CD1c-positive myeloid dendritic cell (primary cell): ENCODE data around the gene RIMS4.

Source experiments
- DNase-seq: peaks from one replicate; pipeline ENCODE4 v3.0.0-alpha.2; 2016; ENCODE audit errors: extremely low spot score

Gene RIMS4

DNA sequence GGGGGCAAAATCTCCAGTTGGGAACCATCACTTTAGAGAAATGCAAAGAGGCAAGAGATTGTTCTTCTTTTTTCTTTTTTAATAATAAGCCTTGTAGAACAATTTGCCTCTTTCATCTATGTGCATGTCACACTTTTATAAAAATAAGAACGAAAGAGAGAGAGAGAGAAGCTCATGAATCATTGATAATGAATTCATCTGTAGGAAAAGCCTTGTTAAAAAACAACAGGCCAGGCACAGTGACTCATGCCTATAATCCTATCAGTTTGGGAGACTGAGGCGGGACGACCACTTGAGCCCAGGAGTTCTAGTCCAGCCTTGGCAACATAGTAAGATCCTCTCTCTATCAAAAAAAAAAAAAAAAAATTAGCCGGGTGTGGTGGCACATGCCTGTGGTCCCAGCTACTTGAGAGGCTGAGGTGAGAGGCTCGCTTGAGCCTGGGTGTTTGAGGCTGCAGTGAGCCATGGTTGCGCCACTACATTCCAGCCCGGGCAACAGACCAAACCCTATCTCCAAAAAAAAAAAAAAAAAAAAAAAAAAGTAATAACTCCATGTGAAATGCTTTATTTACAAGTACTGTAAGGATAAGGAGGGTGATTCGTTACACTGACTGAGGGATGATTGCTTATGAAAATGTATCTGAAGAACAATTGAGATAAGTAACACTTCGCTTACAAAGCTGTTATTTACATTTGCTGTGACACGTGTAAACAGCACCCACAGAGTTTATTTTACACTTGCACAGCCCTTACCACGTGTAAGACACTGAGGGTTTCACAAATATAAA lies 89.2 kb downstream of the RIMS4 start:
- DNase-seq = no peak

DNA sequence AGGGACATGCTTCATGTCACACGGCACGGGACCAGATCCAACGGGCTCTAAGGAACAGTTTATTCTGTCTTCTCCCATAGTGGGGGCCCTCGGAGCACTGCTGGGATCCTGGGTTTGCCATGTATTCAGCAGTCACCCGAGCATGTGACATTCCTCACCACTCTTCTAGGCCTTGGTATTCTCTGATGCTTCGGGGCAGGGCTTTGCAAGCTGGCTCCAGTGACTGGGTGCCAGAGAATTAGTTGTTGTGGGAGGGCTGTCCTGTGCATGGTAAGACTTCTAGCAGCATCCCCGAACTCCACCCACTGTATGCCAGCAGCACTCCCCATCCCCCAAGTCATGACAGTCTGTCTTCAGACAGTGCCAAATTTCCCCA lies 89.7 kb downstream of the RIMS4 start:
- DNase-seq = no peak

DNA sequence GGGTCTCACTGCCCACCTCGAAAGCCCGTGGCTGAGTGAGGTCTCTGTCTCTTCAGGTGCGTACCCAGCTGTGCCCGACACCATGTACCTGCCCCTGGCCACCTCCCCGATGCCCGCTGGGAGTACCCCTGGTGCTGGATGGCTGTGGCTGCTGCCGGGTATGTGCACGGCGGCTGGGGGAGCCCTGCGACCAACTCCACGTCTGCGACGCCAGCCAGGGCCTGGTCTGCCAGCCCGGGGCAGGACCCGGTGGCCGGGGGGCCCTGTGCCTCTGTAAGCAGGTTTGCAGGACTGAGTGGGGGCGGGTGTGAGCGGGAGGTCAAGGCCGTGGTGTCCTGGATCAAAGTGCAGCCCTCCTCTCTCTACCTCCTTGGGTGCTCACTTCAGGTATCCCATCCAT lies 90.5 kb downstream of the RIMS4 start:
- no peak for DNase-seq

DNA sequence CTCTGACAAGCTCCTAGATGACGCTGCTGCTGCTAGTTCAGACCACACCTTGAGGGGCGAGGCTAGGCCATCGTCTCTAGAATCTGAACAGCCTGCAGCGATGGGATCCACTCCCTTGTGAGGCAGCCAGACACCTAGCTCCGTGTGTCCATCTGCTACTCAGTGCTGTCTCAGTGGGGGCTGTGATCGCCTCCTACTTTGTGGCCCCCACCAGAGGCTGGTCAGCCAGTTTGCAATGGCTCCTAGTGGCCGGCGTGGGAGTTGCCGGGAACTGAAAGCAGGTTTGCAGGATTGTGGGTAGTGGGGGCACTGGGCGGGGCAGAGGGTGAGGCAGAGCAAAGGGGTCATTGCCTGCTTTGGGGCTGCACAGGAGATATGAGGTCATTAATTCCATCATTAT lies 92.4 kb downstream of the RIMS4 start:
- no peak for DNase-seq

DNA sequence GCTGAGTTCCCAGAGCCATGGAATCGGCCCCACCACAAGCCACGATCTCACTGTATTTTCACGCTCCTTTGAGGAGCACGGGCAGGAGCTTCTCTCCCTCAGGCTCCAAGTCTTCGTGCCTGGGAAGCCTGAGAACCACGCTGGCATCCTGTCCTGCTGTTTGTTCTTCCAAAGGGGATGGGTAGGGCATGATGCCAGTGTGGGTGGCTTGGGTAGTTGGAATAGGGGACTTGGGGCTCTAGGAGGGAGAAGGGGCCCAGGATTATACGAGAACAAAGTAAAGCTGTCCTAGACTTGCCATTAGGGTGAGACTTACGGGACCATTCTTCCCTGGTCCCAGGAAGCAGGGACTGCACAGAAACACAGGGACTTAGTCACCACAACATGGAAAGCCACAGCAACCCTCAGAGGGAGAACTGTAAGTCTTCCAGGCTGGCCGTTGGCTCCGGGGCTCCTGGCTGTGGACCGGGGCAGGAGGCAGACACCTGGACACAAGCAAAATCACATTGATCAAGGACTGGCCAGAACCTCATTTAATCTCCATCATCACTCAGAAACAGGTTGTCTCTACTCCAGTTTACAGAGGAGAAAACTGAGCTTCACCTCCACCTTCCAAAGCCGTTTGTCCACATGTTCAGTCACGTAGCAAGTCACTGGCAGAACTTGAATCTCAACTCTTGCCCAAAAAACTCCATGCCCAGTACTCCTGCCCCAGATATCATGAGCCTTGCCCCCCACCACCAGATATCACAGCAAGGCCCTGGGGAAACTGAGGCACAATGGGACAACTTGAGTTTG lies 93.8 kb downstream of the RIMS4 start:
- no peak for DNase-seq

DNA sequence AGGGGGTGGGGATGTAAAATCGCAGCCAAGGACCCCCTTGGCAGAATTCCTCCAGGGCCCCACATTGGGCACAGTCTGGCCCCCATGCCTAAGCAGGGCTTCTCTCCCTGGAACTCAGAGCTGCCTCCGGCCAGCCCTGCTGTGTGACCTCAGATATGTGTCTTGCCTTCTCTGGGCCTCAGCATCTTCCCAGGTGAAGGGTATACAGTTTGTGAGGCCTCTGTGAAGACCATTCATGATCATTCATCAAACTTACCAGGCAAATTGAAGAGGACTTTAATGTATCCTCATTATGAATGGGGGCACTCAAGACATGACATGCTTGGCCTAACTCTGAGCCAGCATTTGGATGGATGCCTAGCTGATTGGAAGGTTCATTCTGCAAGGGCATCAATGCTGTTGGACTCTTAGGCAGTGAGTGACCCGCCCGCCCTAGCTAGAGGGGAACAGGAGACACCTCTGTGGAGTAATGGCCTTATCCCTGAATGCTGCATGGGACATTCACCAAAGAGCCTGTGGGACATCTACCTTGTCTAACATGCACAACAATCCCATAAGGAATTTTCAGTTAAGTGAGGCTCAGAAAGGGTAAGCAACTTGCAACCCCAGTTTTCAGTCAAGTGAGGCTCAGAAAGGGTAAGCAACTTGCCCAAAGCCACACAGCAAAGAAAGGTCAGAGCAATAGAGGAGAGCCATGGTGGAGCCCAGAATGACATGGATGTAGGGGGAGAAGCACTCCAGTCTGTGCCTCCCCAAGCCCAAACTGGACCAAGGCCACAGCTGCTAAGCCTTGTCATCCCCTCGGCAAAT lies 94.6 kb downstream of the RIMS4 start:
- DNase-seq = no peak

DNA sequence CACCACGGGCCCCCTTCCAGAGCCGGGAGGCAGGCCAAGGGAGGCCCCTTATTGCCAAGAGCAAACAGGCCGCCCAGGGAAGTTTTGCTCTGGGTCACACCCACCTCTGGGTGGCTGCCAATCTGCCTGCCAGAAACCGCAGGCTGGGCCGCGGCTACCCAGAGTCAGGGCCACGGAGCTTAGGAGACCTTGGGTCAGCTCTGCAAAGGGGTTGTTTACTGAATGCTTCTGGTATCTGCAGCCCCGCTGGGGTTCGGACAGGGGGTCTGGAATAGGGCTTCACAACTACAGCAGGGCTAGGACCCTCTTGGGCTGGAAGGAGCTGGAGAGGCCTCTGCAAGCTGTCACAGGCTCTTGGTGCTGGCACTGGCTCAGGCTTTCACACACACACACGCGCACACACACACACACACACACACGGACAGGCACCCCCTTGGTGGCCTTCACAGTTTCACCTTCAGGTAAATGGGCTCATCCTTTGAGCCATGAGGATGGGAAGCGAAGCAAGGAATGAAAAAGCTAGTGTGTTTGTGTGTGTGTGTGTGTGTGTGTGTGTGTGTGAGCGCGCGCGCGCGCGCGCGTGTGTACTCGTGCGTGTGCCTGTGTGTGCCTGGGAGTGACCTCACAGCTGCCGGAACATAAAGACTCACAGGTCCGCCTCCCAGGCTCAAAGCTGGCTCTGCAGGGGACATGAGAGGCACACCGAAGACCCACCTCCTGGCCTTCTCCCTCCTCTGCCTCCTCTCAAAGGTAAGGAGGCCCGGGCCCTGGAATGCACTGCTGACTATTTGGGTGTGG lies 95.4 kb downstream of the RIMS4 start, which contains the start of gene CCN5:
CCN5 (plus strand) TSS at position 669 of the 798 bp plus-strand sequence; CDS start at position 691, 22 bp downstream.
- no peak for DNase-seq

DNA sequence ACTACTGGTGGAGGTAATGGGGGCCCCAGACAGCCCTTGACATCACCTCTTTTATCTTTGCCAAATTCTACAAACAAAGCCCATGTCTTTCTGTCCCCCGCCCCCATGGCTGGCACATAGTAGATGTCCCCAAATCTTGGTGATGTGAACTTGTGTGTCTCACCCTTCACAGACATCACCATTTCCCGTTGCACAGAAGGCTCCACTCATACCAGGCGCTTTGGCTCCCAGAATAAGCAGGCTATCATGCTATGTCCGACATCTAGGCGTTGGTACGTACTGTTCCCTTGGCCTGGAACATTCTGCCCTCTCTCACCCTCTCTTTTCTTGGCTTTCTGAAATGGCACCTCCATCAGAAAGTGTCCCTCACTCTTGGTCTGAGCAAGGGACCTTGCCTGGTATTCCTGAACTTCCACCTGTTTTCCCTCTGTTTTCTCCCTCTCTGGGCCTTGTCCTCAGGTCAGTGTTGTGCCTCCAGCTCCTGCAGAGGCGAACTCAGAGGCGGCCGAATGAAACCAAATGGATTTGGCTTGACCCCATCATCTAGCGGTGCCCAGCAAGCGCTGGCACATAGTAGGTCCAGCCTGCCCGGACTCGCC lies 96.1 kb downstream of the RIMS4 start:
- no peak for DNase-seq

DNA sequence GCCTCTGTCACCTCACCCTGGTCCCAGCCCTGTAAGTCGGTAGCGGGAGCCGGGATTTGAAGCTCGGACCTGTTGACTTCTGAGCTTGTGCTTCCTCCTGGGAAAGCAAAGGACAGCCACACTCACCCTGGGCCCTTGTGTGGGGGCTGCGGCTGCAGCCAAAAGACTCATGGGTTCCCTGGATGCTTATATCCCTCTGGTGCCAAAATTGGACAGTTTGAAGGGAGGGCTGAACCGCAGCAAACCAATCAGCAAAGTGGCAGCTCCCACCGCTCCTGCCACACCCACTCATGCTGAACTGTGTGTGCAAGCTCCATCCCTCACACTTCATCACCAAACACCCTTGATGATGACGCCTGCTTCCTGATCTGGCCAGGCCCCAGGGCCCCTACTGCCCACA lies 99.1 kb downstream of the RIMS4 start:
- DNase-seq = no peak

DNA sequence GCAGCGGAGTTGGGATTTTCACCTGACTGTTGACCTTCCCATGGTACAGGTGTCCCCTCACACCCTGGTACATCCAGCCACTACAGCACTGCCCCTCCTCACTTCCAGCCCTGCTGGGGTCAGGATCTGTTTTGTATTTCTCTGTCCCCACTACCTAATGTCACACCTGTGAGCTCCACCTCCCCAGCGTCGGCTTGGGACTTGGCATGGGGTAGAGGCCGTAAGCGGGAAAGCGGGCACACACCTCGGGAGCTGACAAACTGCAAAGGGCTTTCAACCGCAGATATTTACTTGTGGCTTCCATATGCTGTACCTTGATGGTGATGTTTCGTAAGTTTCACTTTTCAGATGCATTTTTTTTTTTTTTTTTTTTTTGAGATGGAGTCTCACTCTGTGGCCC lies 100.5 kb downstream of the RIMS4 start:
- DNase-seq = no peak

DNA sequence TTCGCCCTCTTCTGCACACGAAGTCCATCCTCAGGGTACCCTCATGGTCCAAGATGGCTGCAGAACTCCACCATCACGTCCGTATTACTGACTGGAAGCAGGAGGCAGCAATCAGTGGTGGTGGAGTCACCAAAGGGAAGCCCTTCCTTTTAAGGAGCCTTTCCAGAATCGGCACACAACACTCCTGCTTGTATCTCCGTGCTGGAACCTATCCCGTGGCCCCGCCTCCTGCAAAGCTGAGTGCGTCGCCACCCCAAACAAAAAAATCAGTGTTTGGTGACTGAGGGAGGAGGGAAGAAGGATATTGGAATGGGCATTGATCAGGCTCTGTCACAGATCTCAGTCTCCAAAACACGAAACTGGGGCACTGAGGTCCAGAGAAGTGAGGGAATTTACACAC lies 101.0 kb downstream of the RIMS4 start:
- no peak for DNase-seq

DNA sequence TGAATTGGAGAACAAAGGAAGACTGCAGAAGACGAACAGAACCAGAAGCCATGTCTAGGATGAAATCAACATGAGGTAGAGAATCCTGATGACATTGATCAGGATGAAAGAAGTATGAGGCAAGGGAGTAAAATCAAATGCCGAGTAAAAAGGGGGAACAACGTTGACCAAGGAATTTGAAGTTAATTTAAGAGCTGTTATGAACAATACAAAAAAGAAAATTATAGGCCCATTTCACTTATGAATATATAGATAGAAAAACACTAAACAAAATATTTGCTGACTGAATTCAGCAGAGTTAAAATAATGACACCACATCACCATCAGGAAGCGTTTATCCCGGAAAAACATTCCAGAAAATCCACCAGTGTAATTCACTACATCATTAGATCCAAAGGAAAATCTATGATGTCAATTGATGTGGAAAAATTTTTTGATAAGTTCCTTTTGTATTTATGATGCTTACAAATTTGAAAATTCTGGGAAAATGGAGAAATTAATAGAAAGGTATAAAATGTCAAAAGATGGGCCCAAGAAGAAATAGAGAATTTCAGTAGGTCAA lies 103.2 kb downstream of the RIMS4 start:
- DNase-seq = no peak

DNA sequence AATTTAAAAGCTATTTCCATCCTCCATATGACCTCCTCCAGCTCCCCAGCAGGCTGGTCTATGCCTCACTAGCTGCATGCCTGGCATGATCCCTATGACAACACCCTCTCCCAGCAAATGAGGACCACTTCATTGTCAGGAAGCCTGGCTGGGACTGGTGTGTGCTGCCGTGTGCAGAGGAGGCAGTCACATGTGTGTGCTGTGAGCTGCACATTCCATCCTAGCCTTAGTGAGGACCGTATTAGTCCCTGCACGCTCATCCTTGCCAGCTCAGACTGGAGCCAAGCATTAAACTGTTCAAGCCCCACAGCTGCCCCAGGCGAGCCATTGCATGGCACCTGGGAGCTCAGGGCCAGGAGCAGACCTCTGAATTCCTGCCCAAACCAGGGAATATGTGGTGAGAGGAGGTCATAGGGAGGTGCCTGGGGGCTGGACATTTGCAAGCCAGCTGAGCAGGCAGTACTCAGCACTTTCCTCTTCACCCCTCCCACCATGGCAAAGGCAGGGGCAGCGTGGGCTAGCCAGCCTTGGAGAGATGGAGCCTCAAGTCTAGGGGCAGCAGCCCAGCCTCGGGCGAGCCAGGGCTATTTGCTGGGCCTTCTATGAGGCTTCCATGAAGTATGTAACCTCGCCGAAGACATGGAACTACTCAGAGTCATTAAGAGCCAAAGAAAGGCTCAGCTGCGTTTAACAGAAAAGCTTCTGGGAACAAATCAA lies 103.9 kb downstream of the RIMS4 start:
- no peak for DNase-seq

DNA sequence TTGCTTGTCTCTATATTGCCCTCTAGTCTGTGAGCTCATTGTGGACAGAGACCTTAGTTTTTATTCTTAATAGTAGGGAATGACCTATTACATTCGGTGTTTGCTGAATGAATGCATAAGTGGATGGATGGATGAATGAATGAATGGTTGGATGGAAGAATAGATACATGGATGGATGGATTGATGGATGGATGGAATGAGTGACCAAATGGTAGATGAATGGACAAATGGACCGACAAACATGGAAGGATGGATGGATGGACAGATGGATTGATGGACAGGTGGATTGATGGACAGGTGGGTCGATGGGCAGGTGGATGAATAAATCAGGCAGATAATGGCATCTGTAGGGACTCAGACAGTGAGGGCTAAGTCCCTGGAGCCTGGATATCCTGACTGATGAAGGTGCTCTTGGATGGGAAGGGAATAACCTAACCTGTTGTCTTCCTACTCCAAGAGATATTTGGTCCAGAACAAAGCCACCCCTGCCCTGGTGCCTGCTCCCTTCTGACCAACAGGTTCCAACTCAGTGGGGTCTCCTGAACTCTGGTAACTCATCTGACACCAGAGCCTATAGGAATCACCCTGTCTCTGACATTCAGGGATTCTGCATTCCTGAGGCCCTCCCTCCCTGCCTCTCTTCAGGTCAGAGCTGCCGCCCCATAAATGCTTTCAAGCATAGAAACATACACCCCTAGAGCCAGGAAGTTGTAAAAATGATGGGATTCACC lies 104.8 kb downstream of the RIMS4 start:
- no peak for DNase-seq

DNA sequence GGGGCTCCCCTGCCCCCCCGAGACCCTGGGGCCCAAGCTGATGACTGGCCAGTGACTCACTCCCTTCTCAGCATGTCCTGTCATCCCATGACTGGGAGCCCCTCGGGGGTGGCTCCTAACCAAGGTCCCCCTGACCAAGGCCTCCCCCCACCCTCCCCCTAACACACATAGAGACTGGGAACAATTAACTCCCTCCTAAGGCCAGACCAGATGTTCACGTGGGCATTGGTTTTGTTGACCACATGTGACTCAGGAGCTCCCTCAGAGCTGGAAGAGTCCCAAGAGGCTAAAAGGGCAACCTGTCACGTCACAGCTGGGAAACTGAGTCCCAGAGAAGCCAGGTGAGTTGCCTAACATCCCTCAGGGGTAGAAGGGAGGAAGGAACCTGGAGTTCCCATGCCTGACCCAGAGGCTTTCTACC lies 105.8 kb downstream of the RIMS4 start:
- no peak for DNase-seq

DNA sequence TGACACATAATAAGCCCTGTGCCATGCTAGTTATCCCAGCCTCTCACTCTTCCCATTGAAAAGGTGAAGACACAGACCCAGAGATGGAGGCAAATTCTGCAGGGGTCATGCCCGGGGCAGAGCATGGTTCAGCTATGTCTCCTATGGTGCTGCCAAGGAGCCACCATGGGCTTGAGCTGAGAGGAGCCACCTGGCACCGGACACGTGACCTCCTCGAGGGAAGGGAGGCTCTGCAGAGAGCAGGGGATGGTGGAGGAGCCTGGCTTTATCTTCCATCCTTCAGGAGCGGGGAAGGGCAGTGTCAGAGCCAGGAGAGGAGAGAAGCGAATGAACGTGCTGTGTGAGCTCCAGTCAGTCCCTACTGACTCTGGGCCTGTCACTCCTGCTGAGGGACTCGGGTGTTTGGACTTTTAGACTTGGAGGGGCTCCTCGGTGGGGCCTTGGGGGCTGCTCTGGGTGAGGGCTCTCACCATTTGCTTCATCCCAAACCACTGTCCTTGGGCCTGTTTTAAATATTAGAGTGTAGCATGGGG lies 106.3 kb downstream of the RIMS4 start:
- DNase-seq = no peak

DNA sequence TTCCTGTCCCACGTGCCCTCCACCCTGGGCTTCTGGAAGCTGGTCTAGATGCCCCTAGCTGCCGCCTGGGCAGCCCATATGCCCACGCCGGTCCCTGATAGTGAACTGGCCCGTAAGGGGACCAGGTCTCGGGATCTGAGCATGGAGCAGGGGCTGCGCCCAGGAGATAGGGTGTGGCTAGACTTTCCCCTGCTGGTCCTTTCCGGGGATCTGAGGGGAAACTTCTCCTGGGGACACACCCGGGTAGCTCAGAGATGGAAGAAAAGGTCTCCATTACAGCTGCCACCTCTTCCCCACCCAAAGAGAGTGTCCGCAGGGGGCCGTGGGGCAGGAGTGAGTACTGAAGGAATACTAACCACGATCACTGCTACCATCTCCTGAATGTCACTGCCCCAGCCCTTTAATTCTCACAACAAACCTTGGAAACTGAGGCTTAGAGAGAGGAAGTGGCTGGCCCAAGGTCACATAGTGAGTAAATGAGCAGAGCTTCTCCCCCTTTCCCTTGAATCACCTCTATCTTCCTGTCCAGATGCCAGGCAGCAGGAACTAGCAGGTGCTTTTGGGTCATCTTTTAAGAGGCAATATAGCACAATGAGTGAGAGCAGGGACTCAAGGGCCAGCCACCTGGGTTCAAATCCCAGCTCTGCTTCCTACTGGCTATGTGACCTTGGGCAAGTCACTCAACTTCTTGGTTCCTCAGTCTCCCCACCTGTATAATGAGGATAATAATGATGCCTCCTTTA lies 107.0 kb downstream of the RIMS4 start:
- no peak for DNase-seq

DNA sequence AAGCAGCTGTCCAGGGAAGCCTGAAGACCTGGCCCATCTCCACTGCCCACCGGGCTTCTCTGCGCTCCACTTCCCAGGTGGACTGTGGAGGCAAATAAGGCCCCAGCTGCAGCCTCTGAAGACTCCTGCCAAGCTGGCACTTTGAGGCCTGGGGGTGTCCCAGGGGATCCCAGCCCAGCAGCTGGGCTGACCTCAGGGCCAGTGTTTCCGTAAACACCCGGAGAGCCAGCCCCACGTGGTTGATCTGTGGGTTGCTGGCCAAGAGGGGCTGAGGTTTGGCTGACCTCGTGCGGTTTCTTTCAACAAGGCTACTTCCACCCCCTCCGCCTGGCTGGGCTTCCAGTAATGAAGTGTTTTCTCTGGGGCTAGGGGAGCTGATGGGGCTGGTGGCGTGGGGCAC lies 107.6 kb downstream of the RIMS4 start:
- no peak for DNase-seq
